Stimulated activated CD4-positive, alpha-beta T cell treated with anti-CD3 and anti-CD28 coated beads, Interleukin-2, amount 100 ng/mL, for 48 hours (primary cell): ENCODE data around the gene PSG5.
"Not testable (repeated sequence)": the region's sequence is repeated elsewhere in the genome, so short reads cannot be mapped to it uniquely, and the experiment has no call there.

Source experiments
- DNase-seq, 2 donors: peaks; one replicate each; pipeline ENCODE4 v3.0.0-alpha.2; 2020

Gene PSG5

GRCh38 chr19:43181869-43182771, 4.2 kb downstream of the PSG5 start:
- DNase-seq = not testable (repeated sequence)

- not testable (repeated sequence) for DNase-seq
Observed at GRCh38 chr19:43179569-43180147, 6.7 kb downstream of the PSG5 start.

GRCh38 chr19:43178577-43178976, 7.8 kb downstream of the PSG5 start:
- not testable (repeated sequence) for DNase-seq

- not testable (repeated sequence) for DNase-seq
Observed at GRCh38 chr19:43165906-43166305, 20.4 kb downstream of the PSG5 start.

- DNase-seq = not testable (repeated sequence)
Observed at GRCh38 chr19:43163135-43163534, 23.2 kb downstream of the PSG5 start.

- DNase-seq = not testable (repeated sequence)
Observed at GRCh38 chr19:43162261-43162660, 24.1 kb downstream of the PSG5 start.

GRCh38 chr19:43152214-43152613, 34.1 kb downstream of the PSG5 start:
- no peak for DNase-seq

GRCh38 chr19:43149788-43150187, 36.5 kb downstream of the PSG5 start:
- DNase-seq = not testable (repeated sequence)

- no peak for DNase-seq
Observed at GRCh38 chr19:43148233-43148632, 38.1 kb downstream of the PSG5 start.

GRCh38 chr19:43141763-43142162, 44.6 kb downstream of the PSG5 start:
- DNase-seq = not testable (repeated sequence)

GRCh38 chr19:43132696-43133095, 53.6 kb downstream of the PSG5 start:
- no peak for DNase-seq

GRCh38 chr19:43131281-43131842, 55.0 kb downstream of the PSG5 start:
- not testable (repeated sequence) for DNase-seq

GRCh38 chr19:43129197-43129596, 57.1 kb downstream of the PSG5 start:
- not testable (repeated sequence) for DNase-seq

- DNase-seq = not testable (repeated sequence)
Observed at GRCh38 chr19:43127336-43127735, 59.0 kb downstream of the PSG5 start.

GRCh38 chr19:43126720-43127119, 59.6 kb downstream of the PSG5 start:
- no peak for DNase-seq

GRCh38 chr19:43124360-43124759, 62.0 kb downstream of the PSG5 start:
- no peak for DNase-seq

- DNase-seq = not testable (repeated sequence)
Observed at GRCh38 chr19:43120433-43121026, 65.8 kb downstream of the PSG5 start.

GRCh38 chr19:43119526-43119925, 66.8 kb downstream of the PSG5 start:
- DNase-seq = not testable (repeated sequence)
